CD4-positive, alpha-beta T cell treated with Interleukin-12 subunit alpha and Interleukin-12 subunit beta, for 1 hour (primary cell): ENCODE measurements around the gene CHCHD5.
"Not testable (repeated sequence)": the region's sequence is repeated elsewhere in the genome, so short reads cannot be mapped to it uniquely, and the experiment has no call there.

ENCODE experiments used
- DNase-seq: peaks from one replicate; pipeline ENCODE4 v3.0.0-alpha.2; 2020

Gene CHCHD5

GRCh38 chr2:112584134-112584890 is at the start of gene CHCHD5:
Gene CHCHD5 (plus strand): TSS chr2:112584609. CDS start chr2:112584648, 39 bp downstream.
- peak; percentile 95 for DNase-seq

- no peak for DNase-seq
Measured at GRCh38 chr2:112534826-112535225, 49.6 kb upstream of the CHCHD5 start.

GRCh38 chr2:112536665-112537064 is 47.7 kb upstream of the CHCHD5 start:
- not testable (repeated sequence) for DNase-seq

- DNase-seq: no peak
Measured at GRCh38 chr2:112539306-112539705, 45.1 kb upstream of the CHCHD5 start.

GRCh38 chr2:112540906-112541305 is 43.5 kb upstream of the CHCHD5 start:
- DNase-seq: no peak

- no peak for DNase-seq
Measured at GRCh38 chr2:112541315-112542122, 42.9 kb upstream of the CHCHD5 start.

GRCh38 chr2:112542123-112542983 is 42.1 kb upstream of the CHCHD5 start, which contains the start of gene POLR1B:
Gene POLR1B (plus strand): TSS chr2:112542465. CDS start chr2:112542495, 30 bp downstream.
- DNase-seq: peak; percentile 78

- no peak for DNase-seq
Measured at GRCh38 chr2:112542984-112543661, 41.3 kb upstream of the CHCHD5 start.

- no peak for DNase-seq
Measured at GRCh38 chr2:112547333-112547732, 37.1 kb upstream of the CHCHD5 start.

- DNase-seq: no peak
Measured at GRCh38 chr2:112548980-112549379, 35.4 kb upstream of the CHCHD5 start.

- no peak for DNase-seq
Measured at GRCh38 chr2:112566104-112566503, 18.3 kb upstream of the CHCHD5 start.

- DNase-seq: not testable (repeated sequence)
Measured at GRCh38 chr2:112566508-112566907, 17.9 kb upstream of the CHCHD5 start.

GRCh38 chr2:112572005-112572404 is 12.4 kb upstream of the CHCHD5 start:
- DNase-seq: no peak

- DNase-seq: no peak
Measured at GRCh38 chr2:112577756-112578155, 6.7 kb upstream of the CHCHD5 start.

GRCh38 chr2:112579241-112579640 is 5.2 kb upstream of the CHCHD5 start:
- DNase-seq: no peak

- no peak for DNase-seq
Measured at GRCh38 chr2:112580084-112580483, 4.3 kb upstream of the CHCHD5 start.

GRCh38 chr2:112582314-112582746 is 2.1 kb upstream of the CHCHD5 start:
- peak; percentile 79 for DNase-seq

GRCh38 chr2:112583497-112584133 is 794 bp upstream of the CHCHD5 start:
- peak; percentile 12 for DNase-seq

GRCh38 chr2:112584891-112585250 is 462 bp downstream of the CHCHD5 start:
- no peak for DNase-seq

GRCh38 chr2:112585400-112585799 is 991 bp downstream of the CHCHD5 start:
- DNase-seq: no peak

GRCh38 chr2:112585873-112586464 is 1.6 kb downstream of the CHCHD5 start:
- no peak for DNase-seq
